Epidermal melanocyte (primary cell): Measurements from ENCODE around the gene EXOC6B.
"Not testable (repeated sequence)": the region's sequence is repeated elsewhere in the genome, so short reads cannot be mapped to it uniquely, and the experiment has no call there.

Source experiments
- DNase-seq: peaks from one replicate; pipeline ENCODE4 v3.0.0; 2011; ENCODE audit warnings: low spot score; ENCODE audit not compliant: insufficient read length

Gene EXOC6B

DNA sequence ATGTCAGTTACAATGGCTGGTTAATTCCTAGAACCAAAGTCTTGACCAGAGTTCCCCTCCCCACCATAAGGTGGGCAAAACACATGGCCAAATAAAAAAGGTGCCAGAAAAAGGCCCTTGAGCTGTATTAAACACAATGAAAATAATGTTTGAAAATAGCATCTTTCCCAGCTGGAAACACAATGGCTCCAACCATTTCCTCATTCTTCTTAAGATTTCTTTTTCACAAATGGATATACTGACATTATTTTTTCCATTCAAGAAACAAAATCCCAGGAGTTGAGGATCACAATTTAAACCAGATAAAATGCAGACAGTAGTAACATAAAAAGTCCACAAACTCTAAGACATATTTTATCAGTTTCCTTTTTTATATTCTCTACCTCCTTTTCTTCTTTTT is 143.8 kb downstream of the EXOC6B start:
- DNase-seq = no peak

DNA sequence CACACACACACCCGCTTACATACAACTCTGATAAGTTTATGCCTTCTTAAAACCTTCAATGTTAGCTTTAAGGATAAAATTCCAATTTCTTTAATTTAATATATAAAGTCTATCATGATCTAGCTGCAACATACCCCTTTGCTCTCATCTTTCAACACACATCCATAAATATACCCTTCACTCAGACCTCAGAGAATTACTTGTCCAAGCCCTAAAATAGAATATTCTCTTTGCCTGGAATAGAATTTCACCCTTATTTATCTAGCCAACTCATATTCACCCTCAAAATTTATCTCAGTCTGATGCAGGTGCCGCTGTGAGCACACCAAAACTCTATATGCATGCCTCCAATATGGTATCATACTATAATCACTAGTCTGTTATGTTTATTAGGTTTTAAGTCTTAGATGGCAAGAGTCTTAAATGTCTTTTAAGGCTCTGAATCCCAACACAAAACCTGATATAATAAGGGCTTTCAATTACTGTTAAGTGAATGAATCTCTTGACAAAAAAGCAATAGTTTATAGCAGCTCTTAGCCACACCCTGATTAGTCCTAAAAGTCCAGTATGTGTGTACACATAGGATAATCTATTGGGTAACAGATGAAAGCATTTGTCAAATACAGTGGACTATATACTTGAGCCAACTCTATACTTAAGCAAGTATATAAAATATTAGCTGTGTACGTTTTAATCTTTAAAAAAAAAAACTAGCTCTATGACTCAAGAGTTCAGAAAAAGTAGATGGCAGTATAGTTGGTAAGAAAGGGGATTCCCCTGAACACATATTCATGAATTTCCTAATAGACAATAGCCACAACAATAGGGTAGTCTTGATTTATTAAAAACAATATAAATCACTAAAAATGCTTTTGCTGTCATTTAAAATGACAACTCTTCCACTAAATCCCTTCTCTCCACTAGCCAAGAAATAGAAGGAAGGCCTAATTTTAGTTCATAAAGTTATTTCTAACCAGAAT is 144.5 kb downstream of the EXOC6B start:
- no peak for DNase-seq

DNA sequence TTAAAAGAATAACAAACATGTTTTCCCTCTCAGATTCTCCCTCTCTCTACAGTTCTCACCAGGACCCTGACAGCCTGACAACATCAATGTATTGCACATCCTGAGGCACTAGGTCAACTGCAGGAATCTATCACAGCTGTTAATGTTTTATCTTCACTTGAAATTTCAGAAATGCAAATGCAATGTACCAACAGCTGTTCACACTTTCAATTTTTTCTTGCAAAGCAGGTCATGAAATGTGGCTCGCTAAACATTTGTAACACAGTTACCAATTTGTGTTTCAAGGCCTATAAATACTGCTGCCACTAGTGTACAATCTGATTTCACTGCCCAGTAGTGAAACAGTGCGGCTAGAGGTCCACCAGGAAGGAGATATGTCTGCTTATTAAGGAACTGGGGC is 147.8 kb downstream of the EXOC6B start:
- DNase-seq = no peak

DNA sequence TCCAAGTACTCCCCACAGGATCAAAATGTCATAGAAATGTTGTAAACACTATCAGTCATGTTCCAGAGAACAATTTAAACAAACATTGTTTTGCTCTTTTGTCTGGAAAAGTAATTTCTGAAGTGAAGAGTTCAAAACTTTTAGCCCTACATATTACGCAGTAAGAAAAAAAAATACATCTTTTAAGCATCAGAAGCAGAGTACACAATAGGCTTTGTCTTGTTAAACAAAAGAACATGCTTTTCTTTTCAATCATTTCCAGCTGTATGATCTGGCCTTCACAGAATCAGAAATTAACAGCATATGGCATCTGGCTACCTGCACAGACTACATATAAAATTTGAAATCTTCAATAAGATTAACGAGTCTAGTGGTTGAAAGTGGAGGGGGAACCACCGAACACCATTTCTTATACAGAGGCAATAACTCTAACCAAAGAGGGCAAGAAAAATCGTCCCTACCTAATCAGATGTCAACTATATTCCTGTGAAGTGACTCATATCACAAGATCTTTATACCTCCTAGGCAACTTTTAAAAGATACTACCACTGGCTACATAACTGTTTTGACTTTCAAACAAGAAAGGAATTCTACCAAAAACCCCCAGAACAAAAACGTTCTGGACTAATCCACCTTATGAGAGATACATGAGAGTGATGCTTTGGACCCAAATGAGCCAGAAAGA is 149.3 kb downstream of the EXOC6B start:
- DNase-seq = no peak

DNA sequence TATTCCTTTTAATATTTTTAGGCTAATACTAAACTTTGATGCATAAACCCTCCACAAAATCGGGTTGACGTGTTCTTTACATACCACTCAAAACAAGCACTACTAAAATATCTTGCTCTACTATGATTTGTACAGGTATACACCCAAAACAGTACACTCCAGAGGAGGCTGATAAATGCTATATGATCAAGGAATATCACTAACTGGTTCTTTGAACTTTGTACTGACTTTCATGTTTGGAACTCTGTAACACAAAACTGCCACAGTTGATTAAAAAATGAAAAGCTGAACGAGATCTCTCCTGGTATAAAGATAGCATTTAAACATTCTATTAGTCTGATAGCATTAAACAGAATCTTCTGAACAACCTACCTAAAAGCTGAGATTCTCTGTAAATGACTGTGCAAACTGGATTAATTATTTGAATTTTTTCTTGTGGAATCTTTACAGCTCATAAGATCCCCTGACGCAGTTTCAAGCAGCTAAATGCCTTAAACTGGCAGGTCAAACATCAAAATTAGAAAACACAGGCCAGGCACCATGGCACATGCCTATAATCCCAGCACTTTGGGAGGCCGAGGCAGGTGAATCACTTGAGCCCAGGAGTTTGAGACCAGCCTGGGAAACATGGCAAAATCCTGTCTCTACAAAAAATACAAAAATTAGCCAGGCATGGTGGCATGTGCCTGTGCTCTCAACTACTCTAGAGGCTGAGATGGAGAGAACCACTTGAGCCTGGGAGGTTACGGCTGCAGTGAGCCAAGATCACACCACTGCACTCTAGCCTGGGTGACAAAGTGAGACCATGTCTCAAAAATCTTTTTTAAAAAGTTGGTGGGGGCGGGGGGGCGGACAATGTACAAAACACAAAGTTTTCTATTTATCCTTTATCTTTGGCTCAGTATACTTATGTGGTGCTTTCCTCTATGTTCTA is 150.6 kb downstream of the EXOC6B start:
- DNase-seq = no peak

DNA sequence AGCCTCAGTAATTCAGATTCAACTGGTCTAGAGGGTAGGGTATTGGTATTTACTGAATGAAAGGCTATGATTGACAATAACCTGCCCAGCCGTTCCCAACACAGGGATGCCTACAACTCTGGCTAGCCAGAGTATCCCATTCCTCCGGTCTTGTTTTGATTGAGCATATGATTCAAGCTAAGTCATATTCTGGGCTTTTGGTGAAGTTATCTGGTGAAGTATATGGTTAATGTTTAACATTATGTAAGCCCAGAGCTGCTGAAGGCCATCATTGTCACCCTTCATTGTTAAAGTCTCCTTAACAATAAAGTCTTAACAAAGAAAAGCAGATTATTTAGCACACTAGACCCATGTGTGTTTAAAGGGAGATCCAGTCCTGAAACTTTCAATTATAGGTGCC is 152.6 kb downstream of the EXOC6B start:
- DNase-seq = no peak

DNA sequence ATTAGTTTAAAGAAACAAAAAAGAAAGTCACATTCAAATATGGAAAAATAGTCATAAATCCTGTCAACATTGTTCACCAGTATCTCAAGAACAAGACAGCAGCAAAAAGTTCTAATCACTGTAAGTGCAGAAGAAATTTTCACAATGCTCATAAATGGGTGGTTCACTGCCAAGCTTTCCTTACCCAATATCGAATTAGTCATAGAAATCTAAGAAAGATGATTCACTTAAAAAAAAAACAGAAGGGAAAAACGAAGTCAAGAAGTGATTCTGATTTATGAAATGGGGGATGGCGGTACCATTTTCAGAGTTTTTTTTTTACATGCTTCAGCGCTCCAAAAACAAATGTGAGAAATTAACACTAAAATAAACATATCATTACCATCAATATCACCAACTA is 156.7 kb downstream of the EXOC6B start:
- no peak for DNase-seq

DNA sequence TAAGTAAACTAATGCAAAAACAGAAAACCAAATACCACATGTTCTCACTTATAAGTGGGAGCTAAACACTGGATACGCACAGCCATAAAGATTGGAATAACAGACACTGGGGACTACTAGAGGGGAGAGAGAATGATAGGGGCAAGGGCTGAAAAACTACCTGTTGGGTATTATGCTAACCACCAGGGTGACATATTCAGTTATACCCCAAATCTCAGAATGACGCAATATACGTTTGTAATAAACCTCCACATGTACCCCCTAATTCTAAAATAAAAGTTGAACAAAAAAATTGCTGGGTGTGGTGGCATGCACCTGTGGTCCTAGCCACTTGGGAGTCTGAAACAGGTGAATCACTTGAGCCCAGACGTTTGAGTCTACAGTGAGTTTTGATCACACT is 157.2 kb downstream of the EXOC6B start:
- no peak for DNase-seq

DNA sequence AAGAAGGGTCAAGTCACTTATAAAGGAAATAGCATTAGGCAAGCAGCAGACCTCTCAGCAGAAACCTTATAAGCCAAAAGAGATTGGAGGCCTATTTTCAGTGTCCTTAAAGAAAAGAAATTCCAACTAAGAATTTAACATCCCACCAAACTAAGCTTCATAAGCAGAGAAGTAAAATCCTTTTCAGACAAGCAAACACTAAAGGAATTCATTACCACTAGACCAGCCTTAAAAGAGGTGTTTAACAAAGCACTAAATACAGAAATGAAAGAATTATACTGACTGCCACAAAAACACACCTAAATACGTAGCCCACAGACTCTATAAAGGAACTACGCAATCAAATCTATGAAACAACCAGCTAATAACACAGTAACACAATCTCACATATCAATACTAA is 160.4 kb downstream of the EXOC6B start:
- no peak for DNase-seq

DNA sequence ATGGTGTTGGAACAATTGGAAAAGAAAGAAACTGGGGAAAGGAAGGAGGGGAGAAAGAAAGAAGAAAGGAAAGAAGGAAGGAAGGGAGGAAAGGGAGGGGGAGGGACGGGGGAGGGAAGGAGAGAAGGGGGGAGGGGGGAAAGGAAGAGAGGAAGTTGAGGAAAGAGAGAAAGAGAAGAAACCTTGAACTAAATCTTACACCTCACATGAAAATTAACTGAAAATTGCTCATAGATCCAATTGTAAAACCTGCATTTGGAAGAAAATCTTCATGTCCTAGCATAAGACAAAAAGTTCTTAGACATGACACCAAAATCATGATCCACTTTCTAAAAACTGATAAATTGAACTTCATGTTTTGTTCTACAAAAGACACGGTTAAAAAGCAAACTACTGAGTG is 163.8 kb downstream of the EXOC6B start:
- DNase-seq = no peak

DNA sequence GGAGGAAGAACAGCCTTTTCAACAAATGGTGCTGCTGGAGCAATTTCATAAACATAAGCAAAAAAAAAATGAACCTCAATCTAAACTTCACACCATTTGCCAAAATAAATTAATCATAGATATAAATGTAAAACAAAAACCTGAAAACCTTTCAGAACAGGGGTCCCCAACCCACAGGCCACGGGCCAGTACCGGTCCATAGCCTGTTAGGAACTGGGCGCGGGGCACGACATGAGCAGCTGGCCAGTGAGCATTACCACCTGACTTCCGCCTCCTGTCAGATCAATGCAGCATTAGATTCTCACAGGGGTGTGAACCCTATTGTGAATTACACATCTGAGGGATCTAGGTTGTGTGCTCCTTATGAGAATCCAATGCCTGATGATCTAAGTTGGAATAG is 176.0 kb downstream of the EXOC6B start:
- DNase-seq = no peak

DNA sequence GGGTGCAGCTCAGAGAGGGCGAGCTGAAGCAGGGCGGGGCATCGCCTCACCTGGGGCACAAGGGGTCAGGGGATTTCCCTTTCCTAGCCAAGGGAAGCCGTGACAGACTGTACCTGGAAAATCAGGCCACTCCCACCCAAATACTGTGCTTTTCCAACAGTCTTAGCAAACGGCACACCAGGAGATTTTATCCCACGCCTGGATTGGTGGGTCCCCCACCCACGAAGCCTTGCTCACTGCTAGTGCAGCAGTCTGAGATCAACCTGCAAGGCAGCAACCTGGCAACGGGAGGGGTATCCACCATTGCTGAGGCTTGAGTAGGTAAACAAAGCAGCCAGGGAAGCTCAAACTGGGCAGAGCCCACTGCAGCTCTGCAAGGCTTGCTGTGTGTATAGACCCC is 184.6 kb downstream of the EXOC6B start:
- not testable (repeated sequence) for DNase-seq

DNA sequence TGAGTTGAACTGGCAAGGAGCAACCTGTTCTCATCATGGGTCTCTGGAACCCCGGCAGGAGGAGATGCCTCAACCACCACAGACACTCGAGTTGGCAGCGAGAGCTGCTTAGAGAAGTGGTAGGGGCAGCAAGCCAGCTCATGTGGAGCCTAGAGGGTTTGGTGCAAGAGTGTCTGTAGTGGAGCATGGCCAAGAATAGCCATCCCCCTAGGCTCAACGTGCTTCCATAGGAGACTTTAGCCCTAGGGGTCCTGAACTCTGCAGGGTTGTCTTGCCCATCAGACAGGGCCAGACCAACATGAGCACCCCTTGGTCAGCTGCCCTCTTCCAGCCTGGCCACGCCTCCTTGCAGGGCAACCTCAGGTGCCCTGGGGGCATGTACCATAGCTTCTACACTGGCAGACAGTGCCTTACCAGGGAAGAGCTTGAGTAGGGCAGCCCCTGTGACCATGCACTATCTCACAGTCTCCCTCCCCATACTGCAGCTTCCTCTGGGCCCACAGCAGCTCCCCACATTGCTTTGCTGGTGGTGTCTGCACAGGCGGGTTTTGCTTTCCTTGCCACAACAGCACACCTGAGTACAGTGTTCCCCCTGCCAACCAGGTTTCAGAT is 187.1 kb downstream of the EXOC6B start:
- DNase-seq = no peak

DNA sequence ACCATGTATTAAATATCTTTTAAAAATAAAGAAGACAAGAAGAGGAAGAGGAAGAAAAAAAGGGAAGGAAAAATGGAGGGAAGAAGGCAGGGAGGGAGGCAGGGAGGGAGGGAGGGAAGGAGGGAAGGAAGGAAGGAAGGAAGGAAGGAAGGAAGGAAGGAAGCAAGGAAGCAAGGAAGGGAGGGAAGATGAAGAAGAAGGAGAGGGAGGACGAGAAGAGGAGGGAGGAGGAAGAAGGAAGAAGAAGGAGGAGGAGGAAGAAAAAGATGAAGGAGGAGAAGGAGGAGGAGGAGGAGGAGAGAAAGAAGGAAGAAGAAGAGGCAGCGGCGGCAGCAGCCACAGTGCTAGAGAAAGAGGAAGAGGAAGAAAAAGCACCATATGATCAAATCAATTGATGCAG is 189.6 kb downstream of the EXOC6B start:
- DNase-seq = no peak

DNA sequence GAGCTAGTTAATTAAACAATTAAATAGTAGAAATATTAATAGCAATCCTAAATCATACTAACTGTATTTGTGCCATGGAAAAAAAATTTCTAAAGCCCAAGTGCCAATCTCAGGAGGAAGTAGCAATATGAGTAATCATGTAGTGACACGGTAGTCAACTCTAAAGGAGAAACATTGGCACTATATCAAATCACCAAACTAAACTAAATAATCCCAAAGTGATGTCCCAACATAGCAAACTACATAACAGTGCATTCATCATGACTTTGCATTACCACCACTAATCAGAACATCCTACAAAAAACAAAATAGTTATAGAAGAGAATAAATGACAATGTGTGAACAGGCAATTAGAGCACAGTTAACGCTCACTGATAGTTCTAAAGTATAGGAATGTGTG is 195.1 kb downstream of the EXOC6B start:
- no peak for DNase-seq

DNA sequence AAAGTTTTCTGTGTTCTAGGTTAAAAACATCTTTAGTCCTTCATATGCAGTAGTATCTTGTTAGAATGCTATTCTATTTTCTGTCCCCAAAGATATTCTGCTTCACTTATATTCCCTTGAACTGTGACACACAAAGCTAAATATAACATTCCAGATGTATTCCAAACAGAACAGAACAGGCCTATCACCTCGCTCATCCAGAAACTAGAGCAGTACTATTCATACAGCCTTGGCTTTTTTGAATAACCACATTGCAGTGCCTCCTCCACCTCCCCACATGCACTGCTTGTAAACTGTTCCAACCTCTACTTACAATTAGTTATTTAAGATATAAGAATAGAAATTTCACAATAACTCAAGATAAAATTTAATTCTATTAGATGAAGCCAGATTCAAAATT is 196.8 kb downstream of the EXOC6B start:
- DNase-seq = no peak

DNA sequence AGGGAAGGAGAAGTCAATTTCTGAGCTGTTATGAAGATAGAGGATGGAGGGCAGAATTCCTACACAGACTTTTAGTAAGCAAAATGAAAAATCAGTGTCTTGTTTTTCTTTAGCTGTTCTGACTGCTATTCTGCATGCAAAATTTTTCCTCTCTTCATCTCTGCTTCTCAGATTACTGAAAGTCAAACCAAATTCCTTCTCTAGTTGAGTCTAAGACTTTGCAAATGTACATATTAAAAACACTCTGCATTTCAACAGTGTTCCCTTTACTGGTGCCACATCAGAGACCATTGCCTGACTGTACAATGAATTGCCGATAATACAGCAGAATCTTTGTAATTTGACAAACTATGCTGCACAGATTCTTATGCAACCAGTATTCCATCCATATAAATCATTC is 198.8 kb downstream of the EXOC6B start:
- DNase-seq = no peak

DNA sequence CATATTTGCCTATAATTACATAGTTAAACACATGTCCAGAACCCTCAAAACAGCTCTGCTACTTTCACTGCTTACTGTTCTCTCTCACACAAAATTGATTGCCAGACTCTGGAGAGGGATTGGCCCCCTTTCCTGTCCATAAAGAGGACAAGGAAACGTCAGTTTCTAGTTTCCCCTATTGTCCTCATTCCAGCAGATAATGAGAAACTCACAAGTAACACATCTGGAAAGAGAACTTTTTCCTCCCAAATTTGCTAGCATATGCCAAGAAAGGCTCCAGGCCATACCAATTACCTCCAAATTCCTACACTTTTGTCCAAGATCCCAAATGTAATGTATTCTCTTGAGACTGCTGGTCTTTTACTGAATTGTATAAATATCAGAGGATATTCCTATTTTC is 200.5 kb downstream of the EXOC6B start:
- no peak for DNase-seq

DNA sequence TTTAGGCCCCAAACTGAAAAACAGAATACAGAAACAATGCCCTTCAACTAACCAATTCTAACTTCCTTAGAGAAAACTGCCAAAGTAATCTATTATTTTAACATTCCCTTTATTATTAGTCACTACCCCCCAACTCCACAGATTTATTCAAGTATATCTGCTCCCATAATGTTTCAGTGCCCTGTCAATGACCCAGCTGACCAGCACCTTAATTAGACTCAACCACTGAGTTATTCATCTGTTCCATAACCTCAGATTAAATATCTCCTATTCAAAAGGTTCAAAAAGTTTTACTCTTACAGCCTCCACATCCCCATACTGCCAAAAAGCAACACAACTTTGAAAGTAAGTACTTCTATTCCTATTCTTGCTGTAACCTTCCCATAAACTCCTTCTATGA is 202.4 kb downstream of the EXOC6B start:
- no peak for DNase-seq

DNA sequence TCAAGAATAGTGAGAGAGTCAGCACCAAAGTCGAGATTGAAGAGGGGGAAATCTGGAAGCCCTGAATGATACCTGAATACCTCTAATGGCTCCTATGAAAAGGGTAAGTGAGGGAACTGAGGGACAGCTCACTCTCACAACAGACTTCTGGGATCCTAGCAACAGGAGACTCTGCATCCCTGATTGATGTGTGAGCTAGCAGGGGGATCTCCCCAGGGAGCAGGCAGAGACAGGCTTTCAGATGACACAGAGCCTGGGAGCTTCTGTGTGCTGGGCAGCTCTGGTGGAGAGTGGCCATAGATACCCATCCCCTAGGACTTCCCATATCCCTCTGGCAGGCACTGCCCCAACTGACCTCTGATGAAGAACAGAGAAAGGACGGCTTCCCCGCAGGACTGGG is 206.2 kb downstream of the EXOC6B start:
- DNase-seq = no peak

DNA sequence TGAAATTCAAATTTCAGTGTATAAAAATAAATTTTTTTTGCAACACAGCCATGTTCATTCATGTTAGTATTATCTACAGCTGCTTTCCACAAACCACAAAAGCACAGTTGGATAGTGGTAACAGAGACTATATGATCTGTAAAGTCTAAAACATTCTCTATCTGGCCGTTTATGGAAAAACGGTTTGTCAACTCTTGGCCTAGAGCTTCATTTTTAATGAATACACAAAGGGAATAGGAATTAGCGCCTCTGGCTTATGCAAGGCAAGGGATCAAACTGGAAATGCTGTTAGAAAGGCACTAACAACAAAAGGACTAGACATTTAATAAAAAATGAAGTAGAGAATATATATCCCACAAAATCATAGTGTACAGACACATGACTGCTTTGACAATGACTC is 211.9 kb downstream of the EXOC6B start:
- peak; percentile 66 for DNase-seq
